ENCODE data around the gene SLC9A9.

GRCh38 chr3:143413372-143413771, 434.9 kb downstream of the SLC9A9 start:
- TF ChIP-seq EZH2 (IDR thresholded peaks at IDR 0.05; ENCODE audit: low read length) (no peak), CTCF (optimal IDR thresholded peaks at IDR 0.05 in 1 of 3, IDR thresholded peaks at IDR 0.05 in 1 of 3, conservative IDR thresholded peaks at IDR 0.05 in 1 of 3; ENCODE audit: extremely low read depth in 1 of 3, insufficient read depth in 2 of 3, low read length in 3 of 3) (no peak)

Data from keratinocyte (primary cell).